GM19099 (cell line): ENCODE data around the gene MFSD6.

Experiments
- POLR2A ChIP-seq: IDR thresholded peaks from 3 replicates; pipeline ENCODE4 v1.6.1; 2011; ENCODE audit warnings: low read depth; ENCODE audit not compliant: insufficient read length; ENCODE audit errors: extremely low read depth

MFSD6 gene

GRCh38 chr2:190535586-190535985 lies 127.4 kb downstream of the MFSD6 start:
- no peak for TF ChIP-seq POLR2A

DNA sequence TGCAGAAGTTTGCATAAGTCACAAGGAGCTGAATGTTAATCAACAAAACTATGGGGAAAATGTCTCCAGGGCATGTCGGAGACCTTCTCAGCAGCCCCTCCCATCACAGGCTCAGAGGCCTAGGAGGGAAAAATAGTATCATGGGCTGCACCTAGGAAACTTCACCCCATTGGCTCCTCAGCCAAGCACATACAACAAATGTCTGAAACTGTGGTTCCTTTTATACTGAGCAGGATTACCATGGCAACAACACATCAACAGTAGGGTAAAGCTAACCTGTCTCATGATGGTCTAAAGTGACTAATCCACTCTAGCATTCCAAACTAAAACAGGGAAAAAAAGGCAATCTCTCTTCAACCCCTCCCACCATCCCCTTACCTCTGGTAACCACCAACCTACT lies 129.6 kb downstream of the MFSD6 start:
- TF ChIP-seq POLR2A = no peak

DNA sequence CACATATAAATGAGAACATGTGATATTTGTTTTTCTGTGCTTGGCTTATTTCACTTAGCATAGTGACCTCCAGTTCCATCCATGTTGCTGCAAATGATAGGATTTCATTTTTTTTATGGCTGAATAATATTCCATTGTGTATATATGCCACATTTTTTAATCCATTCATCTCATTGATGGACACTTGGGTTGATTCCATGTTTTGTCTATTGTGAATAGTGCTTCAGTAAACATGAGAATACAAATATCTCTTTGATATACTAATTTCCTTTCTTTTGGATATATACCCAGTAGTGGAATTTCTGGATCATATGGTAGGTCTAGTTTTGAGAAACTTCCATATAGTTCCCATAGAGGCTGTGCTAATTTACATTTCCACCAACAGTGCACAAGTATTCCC lies 130.0 kb downstream of the MFSD6 start:
- no peak for TF ChIP-seq POLR2A

- TF ChIP-seq POLR2A = no peak
These were observed 131.9 kb downstream of the MFSD6 start for GRCh38 chr2:190540048-190540447.

DNA sequence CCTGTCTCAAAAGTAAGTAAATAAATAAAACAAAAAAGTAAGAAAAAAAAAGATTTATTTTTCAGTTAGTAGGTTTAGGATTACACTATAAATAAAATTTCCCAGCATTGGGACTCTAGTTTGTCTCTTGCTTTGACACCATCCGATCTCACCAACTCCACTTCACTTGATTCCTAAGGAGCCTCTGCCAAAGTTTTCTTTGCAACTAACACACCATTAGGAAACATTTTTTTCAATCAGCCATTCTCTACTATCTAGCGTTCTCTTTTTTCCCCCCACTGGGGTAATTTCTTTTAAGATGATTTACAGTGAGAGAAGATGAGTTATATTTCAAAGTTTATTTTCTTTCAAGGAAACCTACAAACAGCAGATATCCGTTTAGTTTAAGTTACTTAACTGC lies 136.9 kb downstream of the MFSD6 start:
- TF ChIP-seq POLR2A = no peak

DNA sequence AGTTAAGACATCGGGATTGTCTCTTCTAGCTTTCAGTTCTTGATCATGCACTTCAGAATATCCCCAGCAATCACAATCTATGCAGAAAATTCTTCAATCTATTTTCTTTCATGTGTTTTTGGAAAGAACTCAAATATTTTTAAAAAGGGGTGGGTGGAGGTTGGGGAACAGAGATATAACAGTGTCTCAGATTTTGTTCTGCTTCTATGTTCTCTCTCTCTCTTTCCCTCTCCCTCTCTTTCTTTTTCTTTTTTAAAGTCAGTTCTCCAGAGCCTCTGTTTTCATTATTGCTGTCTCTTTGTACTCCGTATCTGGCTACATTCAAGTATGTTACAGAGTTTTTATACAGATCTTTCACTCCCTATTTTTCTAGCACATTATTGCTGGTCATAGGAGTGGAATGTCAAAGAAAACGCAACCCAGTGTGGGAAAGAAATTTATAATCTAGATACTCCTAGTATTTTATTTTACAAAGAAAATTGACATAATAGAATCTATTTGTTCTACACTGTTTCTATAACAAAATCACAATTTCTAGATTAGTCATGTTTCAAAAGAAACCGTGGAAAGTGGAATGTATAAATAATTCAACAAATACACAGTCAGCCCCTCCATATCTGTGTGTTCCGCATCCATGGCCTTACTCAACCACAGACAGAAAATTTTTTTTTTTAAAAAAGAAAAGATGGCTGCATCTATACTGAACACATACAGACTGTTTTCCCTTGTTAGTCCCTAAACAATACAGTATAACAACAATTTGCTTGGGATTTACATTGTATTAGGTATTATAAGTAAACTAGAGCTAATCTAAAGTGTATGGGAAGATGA lies 137.6 kb downstream of the MFSD6 start:
- TF ChIP-seq POLR2A = no peak

GRCh38 chr2:190546734-190547133 lies 138.6 kb downstream of the MFSD6 start:
- TF ChIP-seq POLR2A = no peak

DNA sequence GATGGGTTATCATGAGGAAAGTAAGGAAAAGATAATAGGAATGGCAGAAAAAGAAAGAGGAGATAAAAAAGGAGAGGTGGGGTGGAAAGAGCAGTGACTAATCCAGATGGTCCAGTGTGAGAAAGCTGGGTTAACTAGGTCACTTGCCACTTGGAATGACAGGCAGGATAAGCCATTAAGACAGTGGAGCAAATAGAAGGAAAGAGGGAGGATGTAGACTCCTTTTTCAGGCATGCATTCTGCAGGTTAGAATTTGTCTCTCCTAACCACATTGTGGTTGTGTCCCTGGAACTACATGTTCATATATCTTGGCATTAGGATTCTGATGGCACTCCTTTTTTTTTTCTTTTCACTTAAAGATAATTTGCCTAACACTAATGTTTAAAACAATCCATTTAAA lies 139.7 kb downstream of the MFSD6 start:
- no peak for TF ChIP-seq POLR2A

DNA sequence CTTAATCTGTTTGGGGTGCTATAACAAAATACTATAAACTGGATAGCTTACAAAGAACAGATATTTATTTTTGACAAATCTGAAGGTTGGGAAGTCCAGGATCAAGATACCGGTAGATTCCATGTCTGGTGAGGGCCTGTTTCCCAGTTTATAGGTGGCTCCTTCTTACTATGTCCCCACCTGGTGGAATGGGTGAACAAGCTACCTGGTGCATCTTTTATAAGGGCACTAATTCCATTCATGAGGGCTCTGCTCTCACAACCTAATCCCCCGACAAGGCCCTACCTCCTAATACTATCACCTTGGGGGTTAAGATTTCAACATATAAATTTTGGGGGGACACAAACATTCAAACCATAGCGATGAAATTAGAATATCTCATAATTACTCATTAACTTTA lies 142.0 kb downstream of the MFSD6 start:
- no peak for TF ChIP-seq POLR2A
